Prostate gland (tissue), 2 donors: ENCODE results near the gene C16orf86. TPM values are rescaled to one million over a fixed set of nuclear protein-coding genes. Genes with fewer than 3 reads are reported as not detected.

Experiments
- DNase-seq: peaks from one replicate; pipeline ENCODE4 v3.0.0-alpha.2; 2019; ENCODE audit warnings: low spot score
- H3K27ac ChIP-seq, 2 donors: fragments of 200-600 bp; sonication (generic); 2 replicates each; pipeline ENCODE4 v1.5.1; 2017 to 2019
- H3K27me3 ChIP-seq: fragments of 200-600 bp; sonication (generic); replicated peaks from 2 replicates; pipeline ENCODE4 v1.5.1; 2019; ENCODE audit not compliant: insufficient read depth
- H3K36me3 ChIP-seq, 2 donors: fragments of 200-600 bp; sonication (generic); 1 replicate in 1 of 2; 2 replicates in 1 of 2; pipeline versions ENCODE4 v1.5.1 to v1.8.1; 2017 to 2019
- H3K4me1 ChIP-seq: fragments of 200-600 bp; sonication (generic); replicated peaks from 2 replicates; pipeline ENCODE4 v1.5.1; 2019
- H3K4me3 ChIP-seq, 2 donors: fragments of 200-600 bp; sonication (generic); 2 replicates each; pipeline ENCODE4 v1.5.1; 2017 to 2019
- H3K9me3 ChIP-seq: fragments of 200-600 bp; sonication (generic); 2 replicates; pipeline ENCODE4 v1.5.1; 2017
- POLR2A ChIP-seq: fragments of 450-650 bp; IDR thresholded peaks from one replicate; pipeline ENCODE4 v1.6.1; 2016; ENCODE audit warnings: antibody characterized with exemption, mild to moderate bottlenecking
- POLR2AphosphoS5 ChIP-seq: sonication (generic); formaldehyde crosslinking; IDR thresholded peaks from one replicate; pipeline ENCODE4 v1.6.1; 2017; ENCODE audit warnings: antibody characterized with exemption
- WGBS: methylation state at CpG from one replicate; pipeline ENCODE4 v1.1.5; 2018; 5-methylcytosine and 5-hydroxymethylcytosine counted together
- intact Hi-C: fragments of 100-400 bp; cut with DNase I; formaldehyde crosslinking; loops from one replicate; pipeline ENCODE4 v1.14.2; 2022
- total RNA-seq, 2 donors: library from RNA; depleted of rRNA; stranded (reverse); fragments of >200 nt; gene quantifications; one replicate each; pipeline ENCODE4 v1.1.0, GENCODE V29; 2016
- TF ChIP-seq, protein P1 (sequence below), 4 experiments: fragments of 200-600 bp in 2 of 4; fragments of 450-650 bp in 2 of 4; sonication (generic) in 2 of 4; IDR thresholded peaks; 1 replicate in 3 of 4; 2 replicates in 1 of 4; pipeline ENCODE4 v1.5.1; 2016 to 2019; ENCODE audit warnings: antibody characterized with exemption in 4 of 4, mild to moderate bottlenecking in 2 of 4, moderate library complexity in 2 of 4

The C16orf86 gene
- total RNA-seq, 2 donors from 2014 or later: 10.0 to 18.3 TPM

GRCh38 chr16:67650023-67650422 is 16.6 kb upstream of the C16orf86 start:
- H3K27me3 ChIP-seq: peaks cover 28% of the 10 kb centered on the region
- no peaks in the 10 kb centered on the region for H3K9me3 ChIP-seq
- TF ChIP-seq, protein P1, sequence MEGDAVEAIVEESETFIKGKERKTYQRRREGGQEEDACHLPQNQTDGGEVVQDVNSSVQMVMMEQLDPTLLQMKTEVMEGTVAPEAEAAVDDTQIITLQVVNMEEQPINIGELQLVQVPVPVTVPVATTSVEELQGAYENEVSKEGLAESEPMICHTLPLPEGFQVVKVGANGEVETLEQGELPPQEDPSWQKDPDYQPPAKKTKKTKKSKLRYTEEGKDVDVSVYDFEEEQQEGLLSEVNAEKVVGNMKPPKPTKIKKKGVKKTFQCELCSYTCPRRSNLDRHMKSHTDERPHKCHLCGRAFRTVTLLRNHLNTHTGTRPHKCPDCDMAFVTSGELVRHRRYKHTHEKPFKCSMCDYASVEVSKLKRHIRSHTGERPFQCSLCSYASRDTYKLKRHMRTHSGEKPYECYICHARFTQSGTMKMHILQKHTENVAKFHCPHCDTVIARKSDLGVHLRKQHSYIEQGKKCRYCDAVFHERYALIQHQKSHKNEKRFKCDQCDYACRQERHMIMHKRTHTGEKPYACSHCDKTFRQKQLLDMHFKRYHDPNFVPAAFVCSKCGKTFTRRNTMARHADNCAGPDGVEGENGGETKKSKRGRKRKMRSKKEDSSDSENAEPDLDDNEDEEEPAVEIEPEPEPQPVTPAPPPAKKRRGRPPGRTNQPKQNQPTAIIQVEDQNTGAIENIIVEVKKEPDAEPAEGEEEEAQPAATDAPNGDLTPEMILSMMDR (IDR thresholded peaks at IDR 0.05): no peak
- no peak for TF ChIP-seq POLR2AphosphoS5
- H3K4me3 ChIP-seq: no peak overlapping the region
- H3K4me1 ChIP-seq: no peaks in the 10 kb centered on the region
- no peak for DNase-seq
- no peaks in the 10 kb centered on the region for H3K36me3 ChIP-seq
- intact Hi-C loops: no loop called here
- 58% methylated on average over 8 of the region's 8 CpGs for WGBS
- H3K27ac ChIP-seq: no peak overlapping the region

DNA sequence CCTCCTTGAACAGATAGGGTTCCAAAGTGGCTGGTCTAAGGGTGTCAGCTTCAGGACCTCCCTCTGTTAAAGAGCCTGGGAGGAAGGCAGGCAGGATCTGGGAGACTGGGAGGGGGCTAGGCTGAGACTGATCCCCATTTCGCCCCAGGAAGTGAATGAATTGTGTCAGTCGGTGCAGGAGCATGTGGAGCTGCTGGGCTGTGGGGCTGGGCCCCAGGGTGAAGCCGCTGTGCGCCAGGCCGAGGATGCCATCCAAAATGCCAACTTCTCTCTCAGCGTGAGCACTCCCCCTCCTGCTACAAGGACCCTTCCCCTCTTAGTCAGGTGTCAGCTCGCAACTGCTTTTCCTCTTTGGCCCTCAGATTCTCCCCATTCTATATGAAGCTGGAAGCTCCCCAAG is 15.6 kb upstream of the C16orf86 start:
- Histone ChIP-seq H3K27me3 (peaks cover 23% of the 10 kb centered on the region), H3K4me1 (no peaks in the 10 kb centered on the region), H3K27ac (no peak overlapping the region), H3K9me3 (no peaks in the 10 kb centered on the region), H3K4me3 (no peak overlapping the region), H3K36me3 (no peaks in the 10 kb centered on the region)
- intact Hi-C loops: no loop called here
- no peak for DNase-seq
- no peak for TF ChIP-seq POLR2AphosphoS5
- TF ChIP-seq, protein P1 (IDR thresholded peaks at IDR 0.05): no peak
- TF ChIP-seq POLR2A: no peak
- WGBS: 95% methylated on average over 7 of the region's 7 CpGs

- no peaks in the 10 kb centered on the region for H3K4me1 ChIP-seq
- no peak overlapping the region for H3K4me3 ChIP-seq
- no peak overlapping the region for H3K27ac ChIP-seq
- no peak for TF ChIP-seq POLR2AphosphoS5
- TF ChIP-seq, protein P1 (IDR thresholded peaks at IDR 0.05): no peak
- no peak for TF ChIP-seq POLR2A
- WGBS: 74% methylated on average over 4 of the region's 4 CpGs
- H3K36me3 ChIP-seq: no peaks in the 10 kb centered on the region
- intact Hi-C loops: no loop called here
- no peak for DNase-seq
- H3K9me3 ChIP-seq: no peaks in the 10 kb centered on the region
- peaks cover 20% of the 10 kb centered on the region for H3K27me3 ChIP-seq
These were observed 14.8 kb upstream of the C16orf86 start for GRCh38 chr16:67651847-67652246.

DNA sequence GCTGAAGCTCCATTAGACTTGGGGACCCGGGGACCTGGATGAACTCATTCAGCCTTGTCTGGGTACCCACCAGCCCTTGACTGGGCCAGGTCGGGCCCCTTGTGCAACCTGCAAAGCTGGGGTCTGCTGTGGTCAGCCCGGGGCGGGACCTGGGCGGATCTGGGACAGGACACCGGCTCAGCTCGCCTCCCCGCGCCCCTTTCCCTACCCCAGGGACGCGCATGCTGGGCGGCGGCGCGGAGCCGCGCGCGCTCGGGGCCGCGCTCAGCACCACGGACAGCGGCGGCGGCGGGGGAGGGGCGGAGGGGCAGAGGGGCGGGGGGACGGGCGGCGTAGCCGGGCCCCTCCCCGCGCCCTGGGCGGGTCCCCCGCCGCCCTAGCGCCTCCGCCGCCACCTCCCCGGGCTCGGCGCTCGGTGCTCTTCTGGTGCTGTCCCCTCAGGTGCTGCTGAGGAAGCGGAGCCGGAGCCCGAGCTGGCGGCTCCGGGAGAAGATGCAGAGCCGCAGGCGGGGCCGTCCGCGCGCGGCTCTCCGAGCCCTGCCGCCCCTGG is 14.0 kb upstream of the C16orf86 start:
- Histone ChIP-seq H3K4me3 (peak overlapping the region; percentile 22 to 35), H3K36me3 (no peaks in the 10 kb centered on the region), H3K4me1 (no peaks in the 10 kb centered on the region), H3K9me3 (no peaks in the 10 kb centered on the region), H3K27me3 (peaks cover 15% of the 10 kb centered on the region), H3K27ac (no peak overlapping the region)
- intact Hi-C loops: no loop called here
- 16% methylated on average over 19 of the region's 59 CpGs for WGBS
- no peak for DNase-seq
- TF ChIP-seq POLR2A (no peak), POLR2AphosphoS5 (no peak)
- TF ChIP-seq, protein P1 (IDR thresholded peaks at IDR 0.05): no peak

DNA sequence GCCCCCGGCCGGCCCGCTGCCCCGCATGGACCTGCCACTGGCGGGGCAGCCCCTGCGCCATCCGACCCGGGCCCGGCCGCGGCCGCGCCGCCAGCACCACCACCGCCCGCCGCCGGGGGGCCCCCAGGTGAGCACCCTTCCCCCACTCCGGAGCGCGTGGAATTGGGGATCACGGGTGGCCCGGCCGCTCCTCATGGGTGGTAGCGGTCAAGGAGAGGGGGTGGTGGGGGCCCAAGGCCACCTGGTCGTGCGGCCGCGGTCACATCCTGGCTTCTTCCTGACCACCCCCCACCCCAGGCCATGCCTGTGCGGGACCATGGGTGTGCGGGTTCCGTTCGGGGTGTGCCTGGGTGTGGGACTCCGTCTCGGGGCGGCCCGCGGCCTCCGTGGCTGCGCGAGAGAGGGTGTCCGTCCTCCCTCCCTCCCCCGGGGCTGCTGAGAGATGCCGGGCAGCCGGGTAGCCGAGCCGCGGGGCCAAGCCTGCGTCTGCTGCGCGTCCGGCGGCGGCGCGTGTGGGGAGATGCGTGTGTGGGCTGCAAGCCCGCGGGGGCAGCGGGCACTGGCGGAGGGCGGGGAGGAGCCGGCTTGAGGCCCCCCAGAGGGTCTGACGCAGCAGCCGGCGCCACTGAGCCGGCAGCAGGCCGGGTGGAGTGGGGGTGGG is 13.4 kb upstream of the C16orf86 start:
- Histone ChIP-seq H3K4me1 (no peaks in the 10 kb centered on the region), H3K36me3 (no peaks in the 10 kb centered on the region), H3K4me3 (peak overlapping the region; percentile 22 to 35), H3K27me3 (peaks cover 9% of the 10 kb centered on the region), H3K27ac (no peak overlapping the region), H3K9me3 (no peaks in the 10 kb centered on the region)
- DNase-seq: no peak
- 13% methylated on average over 44 of the region's 68 CpGs for WGBS
- TF ChIP-seq, protein P1 (IDR thresholded peaks at IDR 0.05): no peak
- TF ChIP-seq POLR2AphosphoS5: no peak
- intact Hi-C loops: no loop called here
